Epithelial cell of proximal tubule (primary cell): ENCODE data around the gene BOLL. TPM values are rescaled to one million over a fixed set of nuclear protein-coding genes. Genes with fewer than 3 reads are reported as not detected.

Experiments used
- total RNA-seq: library from RNA; depleted of rRNA; stranded (reverse); fragments of >200 nt; gene quantifications from 2 replicates; pipeline ENCODE4 v1.2.3, GENCODE V29; 2015

Gene BOLL
- total RNA-seq, 1 donor from 2014 or later: not detected

Other genes starting within 250 kb of the BOLL start
- gene RFTN2, start 109.7 kb downstream of the BOLL start, total RNA-seq: not detected in 2 replicates
- gene MARS2, start 80.0 kb downstream of the BOLL start, total RNA-seq: 5.8 and 13.4 TPM in 2 replicates
- under 0.01 TPM in 1 of 2 replicates, not detected in the other for gene PLCL1, start 19.3 kb upstream of the BOLL start, total RNA-seq